NCI-H2171 (cell line): ENCODE measurements around the gene CD82.

ENCODE experiments used
- DNase-seq: peaks from one replicate; lab custom pipeline; 2025; lab: John Stamatoyannopoulos, UW

Gene CD82

DNA sequence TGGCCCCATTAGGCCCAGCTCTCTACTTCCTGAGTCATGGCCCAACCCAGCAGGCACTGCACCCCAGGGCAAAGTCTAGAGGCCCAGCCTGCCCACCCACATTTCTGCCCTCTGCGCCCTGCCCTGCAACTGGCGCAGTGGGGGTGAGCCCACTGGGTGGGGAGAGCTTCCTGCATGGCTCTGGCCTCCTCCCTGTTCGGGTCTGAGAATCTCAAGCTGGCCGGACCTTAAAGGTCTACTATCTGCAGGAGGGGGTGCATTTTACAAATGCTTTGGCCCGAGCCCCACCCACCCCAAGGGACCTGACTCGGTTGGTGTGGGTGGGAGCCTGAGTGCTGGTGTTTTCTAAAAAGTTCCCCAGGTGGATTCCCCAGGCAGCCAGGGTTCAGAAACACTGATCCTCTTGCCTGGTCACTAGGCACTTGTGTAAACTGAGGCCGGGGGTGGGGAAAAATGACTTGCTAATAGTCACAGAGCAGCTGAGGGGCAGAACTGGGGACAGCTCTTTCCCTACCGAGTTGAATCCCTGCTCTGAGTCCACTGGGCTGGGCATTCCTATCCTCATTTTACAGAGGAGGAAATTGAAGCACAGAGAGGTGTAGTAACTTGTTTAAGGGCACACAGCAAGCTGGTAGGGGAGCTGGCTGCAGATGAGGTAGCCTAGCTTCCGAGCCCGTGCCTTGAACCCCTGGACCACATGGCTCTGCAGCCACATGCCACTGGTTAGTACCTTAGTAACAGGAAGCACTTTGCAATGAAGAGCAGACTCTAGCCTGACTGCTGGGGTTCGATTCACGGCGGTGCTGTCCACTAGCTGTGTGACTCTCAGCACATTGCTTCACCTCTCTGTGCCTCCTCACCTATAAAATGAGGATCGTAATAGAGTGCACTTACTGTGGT, 36.3 kb downstream of the CD82 start:
- no peak for DNase-seq

DNA sequence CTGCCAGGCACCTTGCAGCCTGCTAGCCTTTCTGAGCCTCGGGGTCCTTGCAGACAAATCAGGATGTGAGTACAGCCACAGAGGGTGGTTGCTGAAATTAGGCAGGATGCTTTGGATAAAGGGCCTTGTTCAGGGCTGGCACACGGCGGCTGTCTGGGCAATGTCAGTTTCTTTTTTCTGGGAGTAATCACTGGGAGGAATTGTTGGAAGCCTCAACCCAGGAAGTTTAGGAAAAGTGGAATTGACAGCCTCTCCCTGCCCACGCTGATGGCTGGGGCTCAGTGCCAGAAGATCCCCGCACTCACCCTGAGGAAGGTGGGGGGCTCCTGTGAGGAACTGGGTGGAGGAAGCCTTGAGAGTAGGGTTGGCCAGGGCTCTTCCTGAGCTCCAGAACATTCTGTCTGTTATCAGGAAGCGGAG, 37.4 kb downstream of the CD82 start:
- no peak for DNase-seq

DNA sequence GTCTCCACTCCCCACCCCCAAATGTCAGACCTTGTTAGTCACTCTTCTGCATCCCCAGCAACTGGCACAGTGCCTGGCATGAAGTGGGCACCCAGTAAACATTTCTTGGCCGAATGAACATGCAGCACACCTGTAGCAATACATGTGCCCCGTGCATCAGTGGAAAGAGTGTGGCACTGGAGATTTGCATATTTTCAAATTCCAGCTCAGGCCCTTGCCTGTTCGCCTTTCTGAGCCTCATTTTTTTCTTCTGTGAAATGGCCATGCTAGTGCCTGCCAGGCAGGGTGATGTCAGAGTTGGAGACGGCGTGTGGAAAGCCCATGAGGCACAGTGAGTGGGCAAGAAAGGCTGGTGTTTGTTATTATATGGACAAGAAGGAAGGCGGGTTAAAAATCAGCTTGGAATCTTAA, 38.7 kb downstream of the CD82 start:
- DNase-seq: no peak

DNA sequence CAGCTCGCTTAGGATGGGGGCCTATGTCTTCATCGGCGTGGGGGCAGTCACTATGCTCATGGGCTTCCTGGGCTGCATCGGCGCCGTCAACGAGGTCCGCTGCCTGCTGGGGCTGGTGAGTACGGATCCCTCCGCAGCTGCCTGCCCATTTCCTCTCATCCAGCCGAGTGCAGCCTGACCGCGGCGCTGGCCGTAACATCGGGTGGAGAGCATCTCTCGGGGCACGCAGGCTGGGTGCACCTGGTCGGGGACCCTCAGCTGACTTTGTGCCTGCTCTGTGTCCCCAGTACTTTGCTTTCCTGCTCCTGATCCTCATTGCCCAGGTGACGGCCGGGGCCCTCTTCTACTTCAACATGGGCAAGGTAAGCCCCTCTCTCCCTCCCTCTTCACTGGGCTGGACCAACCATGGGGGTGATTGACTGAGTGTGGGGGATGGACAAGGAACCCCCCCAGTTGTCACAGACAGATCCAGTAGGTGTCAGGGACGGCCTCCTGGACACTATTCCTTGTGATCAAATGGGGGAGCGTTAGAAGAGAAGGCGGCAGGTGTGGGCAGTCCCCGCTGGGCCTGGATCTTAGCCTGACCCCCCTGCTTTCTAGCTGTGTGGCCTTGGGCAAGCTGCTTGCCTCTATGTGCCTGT, 39.7 kb downstream of the CD82 start:
- no peak for DNase-seq

DNA sequence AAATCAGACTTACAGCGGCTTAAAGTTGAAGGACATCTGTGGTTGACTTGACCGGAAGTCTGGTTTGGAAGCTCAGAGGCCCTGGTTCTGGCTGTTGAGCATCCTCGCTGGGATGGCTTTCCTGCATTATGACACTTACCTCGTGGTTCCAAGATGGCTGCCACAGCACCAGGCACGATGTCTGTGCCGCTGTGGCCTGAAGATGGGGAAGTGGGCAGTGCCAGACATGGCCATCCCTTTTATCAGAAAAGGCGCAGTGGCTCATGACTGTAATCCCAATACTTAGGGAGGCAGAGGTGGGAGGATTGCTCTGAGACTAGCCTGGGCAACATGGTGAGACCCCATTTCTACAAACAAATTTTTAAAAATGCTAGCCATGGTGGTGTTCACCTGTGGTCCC, 40.5 kb downstream of the CD82 start:
- no peak for DNase-seq

DNA sequence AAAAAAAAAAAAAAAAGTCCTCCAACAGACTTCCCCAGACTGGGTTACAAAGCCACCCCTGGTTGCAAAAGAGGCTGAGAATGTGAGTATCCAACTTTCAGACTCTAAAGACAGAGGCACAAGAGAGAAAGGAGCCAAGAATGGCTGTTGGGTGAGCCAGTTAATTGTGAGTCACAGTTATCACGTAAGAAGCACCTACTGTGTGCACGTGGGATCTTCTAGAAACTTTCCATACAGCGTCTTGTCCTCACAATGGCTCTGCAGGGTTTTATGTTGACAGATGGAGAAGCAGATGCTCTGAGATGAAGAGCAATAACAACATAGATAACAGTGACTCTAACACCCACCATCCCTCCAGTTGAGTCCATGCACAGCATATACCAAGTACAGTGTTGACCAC, 41.0 kb downstream of the CD82 start:
- no peak for DNase-seq

DNA sequence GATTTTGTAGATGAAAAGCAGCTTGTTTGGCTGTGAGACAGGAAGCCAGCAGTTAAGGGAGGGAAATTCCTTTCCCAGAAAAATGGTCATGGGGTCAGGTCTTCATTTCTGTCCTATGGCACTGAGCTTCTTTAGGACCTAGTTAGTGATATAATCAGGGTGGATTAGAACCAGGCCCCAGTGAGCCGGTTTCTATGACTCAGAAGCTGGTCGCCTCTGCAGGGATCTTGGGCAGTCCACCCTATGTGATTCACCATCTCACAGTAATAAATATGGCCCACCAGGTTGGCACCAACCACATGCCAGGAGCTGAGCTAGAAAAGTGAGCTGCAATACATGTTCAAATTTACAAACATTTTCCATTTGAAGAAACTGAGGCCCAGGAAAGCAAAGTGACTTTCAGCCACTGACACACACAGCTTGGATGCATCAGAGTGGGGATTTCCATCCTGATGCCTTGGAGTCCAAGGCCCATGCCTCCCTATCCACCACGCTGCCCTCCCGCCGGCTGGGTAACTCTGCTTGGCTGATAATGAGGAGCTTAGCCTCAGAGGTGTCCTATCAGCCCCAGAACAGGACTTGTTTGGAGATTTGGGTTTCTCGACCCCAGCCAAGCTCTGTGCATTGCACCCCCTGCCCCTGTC, 42.0 kb downstream of the CD82 start:
- DNase-seq: no peak

DNA sequence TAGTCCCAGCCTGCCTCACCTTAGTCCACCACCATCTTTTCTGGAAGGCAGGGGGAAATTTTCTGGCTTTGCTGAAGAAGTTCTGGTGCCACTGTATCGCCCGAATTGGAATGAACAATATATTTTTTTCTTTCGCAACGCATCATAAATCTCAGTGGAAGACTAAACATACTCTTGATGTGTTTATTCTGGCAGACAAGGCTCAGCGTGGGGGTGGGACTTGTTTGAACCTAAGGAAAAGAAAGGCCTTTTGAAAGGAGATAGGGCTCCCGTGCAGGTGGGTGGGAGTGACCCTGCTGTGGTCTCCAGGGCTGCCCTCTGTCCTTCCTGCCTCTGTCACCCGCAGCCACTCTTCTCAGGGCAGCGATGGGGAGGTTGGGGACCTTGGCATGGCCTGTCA, 42.5 kb downstream of the CD82 start:
- no peak for DNase-seq

DNA sequence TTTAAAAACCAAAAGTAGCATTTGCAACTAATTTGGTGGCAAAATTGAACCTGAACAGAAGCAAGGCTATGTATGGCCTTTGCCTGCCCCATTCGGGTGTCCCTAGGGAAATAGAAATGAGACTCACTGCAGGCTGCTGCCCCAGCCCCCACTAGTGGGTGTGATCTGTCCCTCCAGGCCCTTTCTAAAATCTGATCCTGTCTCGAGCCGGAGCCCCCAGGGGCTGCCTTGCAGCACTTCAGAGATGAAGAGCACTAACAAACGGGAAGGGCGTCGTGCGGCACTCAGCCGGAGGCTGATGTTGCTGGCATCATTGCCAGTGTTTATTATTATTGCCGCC, 43.2 kb downstream of the CD82 start:
- peak; percentile 37 for DNase-seq

DNA sequence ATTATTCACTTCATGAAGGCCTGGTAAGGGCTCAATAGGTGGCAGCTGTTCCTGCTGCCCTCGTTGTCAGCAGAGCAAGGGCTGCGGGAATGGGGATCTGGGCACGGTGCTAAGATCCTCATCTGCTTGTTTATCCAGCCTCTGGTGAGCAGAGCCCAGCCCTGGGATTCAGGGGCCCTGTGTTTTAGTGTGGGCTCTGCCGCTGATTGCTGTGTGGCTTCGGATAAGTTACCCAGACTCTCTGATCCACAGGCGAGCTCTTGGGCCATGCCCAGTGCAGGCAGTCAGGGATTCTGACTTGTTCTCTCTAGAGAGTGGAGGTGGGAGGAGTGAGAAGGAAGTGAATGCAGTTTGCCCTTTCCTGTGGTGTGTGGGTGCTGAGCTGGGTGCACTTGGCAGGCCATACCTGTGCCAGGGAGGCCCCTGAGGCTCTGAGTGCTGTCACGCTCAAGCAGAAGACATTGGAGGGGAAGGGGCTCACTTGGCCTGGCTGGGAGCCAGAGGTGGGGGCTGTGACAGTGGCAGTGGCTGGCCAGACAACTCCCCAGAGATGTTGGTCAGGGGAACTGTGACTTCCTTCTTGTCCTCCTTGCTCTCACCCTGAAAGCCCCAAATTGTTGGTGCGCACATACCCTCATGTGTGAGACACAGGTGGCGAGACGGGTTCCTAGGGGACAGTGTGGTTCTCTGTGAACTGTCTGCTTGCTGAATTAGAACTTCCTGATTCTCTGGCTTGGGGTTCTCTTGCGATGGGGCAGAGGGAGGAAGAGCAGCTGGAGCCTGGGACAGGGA, 43.7 kb downstream of the CD82 start:
- DNase-seq: no peak

DNA sequence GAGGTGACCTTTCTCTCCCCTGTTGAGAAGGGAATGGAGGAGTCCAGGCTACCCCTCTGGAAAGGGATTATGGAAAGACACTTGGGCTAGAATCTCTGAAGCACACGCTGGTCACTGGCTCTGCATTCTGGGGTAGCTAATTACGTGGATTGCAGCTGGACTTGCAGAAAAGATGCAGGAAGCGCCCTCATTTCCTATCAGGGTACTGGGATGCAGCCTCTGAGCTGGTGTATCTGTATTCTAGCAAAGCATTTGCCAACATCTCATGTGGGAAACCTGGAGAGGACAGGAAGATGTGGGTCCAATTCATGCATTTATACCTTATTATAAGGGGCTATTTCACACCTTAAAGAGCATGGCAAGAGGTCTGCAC, 44.3 kb downstream of the CD82 start:
- DNase-seq: no peak

DNA sequence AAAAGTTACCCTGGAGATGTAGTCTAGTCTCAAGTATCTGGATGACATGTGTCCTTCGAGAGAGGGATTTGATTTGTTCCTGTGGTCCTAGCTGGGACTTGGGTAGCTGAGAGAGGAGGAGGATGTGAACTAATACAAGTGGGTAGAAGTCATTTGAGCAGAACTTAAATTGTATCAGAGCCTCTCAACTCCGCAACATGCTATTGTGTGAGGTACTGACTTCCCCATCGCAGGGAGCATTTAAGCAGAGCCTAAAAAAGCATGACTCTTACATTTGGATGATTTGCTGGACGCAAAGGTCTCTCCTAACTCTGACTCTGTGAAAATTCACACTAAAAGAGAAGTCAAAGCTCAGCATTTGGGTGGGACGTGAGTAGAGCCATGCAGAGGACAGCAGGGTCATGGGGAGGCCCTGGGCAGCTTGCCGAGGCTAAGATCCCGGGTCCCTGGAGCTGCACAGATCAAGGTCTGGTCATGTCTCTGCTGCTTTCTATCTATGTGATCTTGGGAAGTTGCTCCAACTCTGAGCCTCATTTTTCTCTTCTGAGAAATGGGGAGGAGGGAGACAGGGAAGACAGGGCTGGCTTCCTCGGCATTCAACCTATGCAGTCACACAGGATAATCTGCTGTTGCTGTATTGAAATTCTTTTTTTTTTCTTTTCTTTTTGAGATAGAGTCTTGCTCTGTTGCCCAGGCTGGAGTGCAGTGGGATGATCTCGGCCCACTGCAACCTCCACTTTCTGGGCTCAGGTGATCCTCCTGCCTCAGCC, 44.9 kb downstream of the CD82 start:
- DNase-seq: no peak

DNA sequence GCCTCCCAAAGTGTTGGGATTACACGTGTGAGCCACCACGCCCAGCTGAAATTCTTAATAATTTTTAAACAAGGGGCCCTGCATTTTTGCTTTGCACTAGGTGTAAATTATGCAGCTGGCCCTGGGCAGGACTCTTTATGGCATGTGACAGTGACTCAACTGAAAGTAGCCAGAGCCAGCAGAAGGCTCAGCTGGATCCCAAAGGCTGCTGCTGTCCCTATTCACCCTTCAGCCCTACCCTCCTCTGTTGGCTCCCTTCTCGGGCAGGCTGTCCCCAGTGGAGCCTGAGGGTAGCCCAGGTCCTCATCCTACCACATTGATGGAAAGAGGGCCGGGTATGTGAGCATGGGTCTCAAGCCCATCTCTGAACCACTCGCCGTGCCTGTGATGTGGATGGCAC, 45.6 kb downstream of the CD82 start:
- DNase-seq: no peak

DNA sequence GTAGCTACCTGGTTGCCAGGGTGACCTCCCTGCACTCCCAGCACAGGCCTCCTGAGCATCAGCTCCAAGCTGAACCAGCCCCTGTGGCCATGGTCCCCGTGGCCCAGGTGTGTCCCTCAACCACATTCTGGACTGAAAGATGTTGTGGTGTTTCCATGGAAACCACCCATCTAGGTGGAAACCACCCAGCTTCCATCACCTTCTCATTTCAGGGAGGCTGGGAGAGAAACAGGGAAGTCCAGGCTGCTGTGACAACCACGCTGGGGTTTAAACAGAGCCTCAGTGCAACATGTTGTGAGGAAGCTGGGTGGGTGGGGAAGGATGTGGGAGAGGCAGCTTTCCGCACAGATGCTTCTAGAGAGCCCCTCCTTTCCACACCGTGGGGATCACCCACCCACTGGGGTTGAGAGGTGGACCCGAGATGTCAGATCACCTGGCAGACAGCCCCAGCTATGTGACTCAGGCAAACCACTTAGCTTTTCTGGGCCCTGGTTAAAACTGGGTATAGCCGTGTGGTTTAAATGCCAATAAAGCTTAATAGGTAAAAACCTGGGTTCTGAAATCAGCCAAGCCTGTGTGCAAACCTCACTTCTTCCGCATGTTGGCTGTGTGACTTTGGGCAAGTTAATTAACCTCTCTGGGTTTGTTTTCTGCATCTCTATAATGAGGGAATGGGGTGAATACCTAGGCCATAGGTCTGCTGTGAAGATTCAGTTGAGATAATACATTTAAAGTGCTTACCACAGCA, 46.4 kb downstream of the CD82 start:
- no peak for DNase-seq

DNA sequence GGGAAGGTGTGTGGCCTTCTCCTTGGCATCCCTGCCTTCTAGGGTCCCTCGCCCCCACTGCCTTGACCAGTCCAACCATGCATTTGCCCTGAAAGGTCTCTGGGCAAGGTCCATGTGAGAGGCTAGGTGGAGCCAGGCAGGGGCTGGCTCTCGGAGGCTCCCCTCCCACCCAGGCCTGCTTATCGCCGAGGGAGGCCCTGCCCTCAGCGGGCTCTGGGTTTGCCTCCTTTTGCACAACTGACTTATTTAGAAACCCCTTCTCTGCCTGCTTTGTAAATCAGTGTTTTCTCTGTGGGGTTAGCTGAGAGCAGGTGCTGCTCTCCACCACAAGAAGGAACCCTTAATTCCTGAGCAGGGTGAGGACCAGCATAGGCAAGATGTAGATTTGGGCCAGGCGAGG, 47.7 kb downstream of the CD82 start:
- DNase-seq: no peak

DNA sequence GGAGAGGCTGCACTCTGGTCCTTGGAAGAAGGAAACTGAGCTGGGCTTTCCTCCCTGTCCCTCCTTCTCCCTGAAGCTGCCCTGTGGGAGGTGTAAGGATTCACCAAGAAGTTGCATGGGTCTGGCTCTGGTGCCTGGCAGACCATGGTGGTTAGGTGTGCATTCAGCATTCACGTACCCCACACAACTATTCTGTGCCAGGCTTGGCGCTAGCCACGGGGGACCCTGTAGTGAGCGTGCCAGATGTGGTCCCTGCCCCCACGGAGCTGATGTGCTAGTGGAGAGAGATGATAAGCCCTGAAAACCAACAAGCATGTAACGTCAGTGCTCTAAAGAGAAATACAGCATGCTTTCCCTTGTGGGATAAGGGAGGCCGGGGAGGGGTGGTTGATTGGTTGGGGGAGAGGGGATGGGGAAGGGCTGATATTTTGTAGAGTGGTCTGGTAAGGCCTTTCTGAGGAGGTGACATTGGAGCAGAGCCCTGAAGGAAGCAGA, 48.9 kb downstream of the CD82 start:
- DNase-seq: no peak

DNA sequence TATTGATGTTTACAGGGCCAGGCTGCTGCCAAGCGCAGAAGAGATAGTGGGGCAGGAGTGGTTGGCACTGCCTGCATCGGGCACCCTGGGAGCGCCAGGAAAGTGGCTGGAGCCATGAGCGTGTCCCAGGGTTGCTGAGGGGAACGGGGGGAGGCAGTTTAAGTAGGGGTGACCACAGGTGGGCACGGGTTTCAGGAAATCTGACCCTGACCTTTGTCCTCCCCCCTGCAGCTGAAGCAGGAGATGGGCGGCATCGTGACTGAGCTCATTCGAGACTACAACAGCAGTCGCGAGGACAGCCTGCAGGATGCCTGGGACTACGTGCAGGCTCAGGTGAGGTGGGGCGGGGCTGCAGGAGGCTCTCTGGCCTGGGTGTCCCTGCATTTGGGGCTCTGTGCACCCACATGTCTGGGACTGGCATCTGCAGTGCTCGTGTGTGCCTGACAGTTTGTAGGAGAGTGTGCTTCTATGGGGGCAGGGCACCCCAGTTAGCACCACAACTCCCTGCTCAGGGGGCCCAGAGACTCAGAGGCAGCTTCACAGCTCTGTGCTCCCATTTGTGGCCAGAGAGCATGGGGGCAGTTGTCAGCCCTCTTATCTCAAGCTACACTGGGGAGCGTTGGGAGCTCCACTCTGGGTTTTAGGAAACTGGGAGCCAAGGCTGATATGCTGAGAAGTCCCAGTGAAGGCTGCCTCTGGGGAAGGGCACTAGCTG, 49.7 kb downstream of the CD82 start:
- DNase-seq: no peak

DNA sequence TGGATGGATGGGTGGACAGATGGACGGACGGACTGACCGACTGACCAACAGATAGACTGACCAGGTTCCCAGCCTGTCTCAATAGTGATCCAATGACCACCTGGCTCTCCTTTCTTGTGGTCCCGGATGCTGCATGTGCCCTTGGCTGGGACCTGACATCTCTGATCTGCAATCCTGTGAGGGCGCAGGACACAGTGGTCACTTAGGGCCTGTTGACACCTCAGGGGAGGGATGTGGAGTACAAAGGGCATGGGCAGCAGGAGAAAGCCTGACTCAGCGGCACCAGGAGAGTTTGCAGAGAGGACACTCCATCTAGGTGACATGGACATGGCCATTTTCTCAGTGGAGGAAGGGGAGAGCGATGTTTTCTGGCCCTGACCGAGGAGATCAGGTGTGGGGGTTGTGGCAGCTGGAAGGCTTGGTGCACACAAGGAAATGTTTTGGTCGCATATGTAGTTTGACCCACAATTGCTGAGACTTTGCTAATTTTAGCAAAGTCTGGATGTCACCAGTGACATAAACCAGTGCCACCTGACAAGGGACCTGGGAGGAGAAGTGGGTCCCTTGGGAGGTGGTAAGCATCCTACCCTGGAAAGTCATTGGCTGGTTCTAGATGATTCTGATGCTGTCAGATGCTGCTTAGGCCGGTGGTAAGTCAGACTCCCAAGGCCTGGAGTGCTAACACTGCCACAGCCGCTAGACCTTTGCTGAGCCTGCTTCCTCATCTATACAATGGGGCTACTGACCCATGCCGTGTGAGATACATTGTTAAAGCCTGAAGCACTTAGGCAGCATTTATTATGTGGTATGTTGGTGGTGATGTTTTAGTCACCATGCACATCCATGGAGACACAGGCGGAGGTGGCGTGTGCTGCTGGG, 50.7 kb downstream of the CD82 start:
- DNase-seq: no peak
